Prostate gland (tissue), 2 donors: ENCODE results near the gene MAPK8IP3.

ENCODE experiments used
- POLR2A ChIP-seq: fragments of 450-650 bp; IDR thresholded peaks from one replicate; pipeline ENCODE4 v1.6.1; 2016; ENCODE audit warnings: antibody characterized with exemption, mild to moderate bottlenecking
- TF ChIP-seq, protein P1 (sequence below), 4 experiments: fragments of 200-600 bp in 2 of 4; fragments of 450-650 bp in 2 of 4; sonication (generic) in 2 of 4; IDR thresholded peaks; 1 replicate in 3 of 4; 2 replicates in 1 of 4; pipeline ENCODE4 v1.5.1; 2016 to 2019; ENCODE audit warnings: antibody characterized with exemption in 4 of 4, mild to moderate bottlenecking in 2 of 4, moderate library complexity in 2 of 4

DNA sequence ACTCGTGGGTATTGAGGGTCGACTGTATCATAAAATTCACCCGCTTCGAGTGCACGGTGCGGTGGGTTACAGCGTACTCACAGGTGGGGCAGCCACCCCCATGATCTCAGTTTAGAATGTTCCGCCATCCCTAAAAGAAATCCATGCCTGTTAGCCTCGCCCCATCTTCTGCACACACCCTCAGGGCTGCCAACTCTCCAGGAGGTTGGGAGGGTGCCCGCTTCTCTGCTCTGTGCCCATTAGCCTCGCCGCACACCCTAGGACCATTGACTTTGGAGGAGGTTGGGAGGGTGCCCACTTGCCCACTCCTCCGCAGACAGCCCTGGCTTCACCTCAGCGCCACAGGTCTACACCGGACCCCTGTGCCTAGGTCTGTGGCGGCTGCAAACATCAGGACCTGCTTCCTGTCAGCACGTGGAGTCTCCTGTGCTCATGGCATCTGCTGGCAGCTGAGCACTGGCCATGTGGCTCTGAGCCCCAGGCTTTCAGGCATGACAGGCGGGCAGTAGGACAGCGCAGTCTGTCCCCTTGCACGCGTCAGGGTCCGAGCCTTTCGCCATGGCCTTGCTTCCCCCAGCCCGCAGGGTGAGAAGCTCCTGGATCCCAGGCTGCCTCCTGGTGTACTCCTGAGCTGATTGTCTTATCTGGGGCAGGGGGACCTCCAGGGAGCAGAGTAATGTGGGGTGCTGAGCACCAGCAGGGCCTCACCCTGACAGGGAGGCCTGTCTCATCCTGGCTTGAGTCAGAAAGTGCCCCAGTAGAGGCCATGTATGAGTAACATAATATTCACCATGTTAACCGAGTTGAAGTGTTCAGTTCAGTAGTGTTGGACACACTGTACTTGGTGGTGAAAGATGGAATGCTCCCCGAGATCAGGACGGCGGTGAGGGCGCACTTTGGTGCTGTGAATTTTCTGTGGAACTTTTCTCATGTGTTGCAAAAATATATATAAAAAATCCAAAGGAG lies 43.4 kb downstream of the MAPK8IP3 start:
- TF ChIP-seq, protein P1, sequence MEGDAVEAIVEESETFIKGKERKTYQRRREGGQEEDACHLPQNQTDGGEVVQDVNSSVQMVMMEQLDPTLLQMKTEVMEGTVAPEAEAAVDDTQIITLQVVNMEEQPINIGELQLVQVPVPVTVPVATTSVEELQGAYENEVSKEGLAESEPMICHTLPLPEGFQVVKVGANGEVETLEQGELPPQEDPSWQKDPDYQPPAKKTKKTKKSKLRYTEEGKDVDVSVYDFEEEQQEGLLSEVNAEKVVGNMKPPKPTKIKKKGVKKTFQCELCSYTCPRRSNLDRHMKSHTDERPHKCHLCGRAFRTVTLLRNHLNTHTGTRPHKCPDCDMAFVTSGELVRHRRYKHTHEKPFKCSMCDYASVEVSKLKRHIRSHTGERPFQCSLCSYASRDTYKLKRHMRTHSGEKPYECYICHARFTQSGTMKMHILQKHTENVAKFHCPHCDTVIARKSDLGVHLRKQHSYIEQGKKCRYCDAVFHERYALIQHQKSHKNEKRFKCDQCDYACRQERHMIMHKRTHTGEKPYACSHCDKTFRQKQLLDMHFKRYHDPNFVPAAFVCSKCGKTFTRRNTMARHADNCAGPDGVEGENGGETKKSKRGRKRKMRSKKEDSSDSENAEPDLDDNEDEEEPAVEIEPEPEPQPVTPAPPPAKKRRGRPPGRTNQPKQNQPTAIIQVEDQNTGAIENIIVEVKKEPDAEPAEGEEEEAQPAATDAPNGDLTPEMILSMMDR (IDR thresholded peaks at IDR 0.05) = no peak
- no peak for TF ChIP-seq POLR2A
